ENCODE data around the gene ZER1. TPM values are rescaled to one million over a fixed set of nuclear protein-coding genes. Genes with fewer than 3 reads are reported as not detected.

ZER1 gene
- total RNA-seq, 2 donors from 2014 or later: 33.0 to 33.8 TPM

- no peak for TF ChIP-seq CTCF (conservative IDR thresholded peaks at IDR 0.05)
- Mint-ChIP-seq H3K27ac (no peak overlapping the region), H3K4me1 (no peaks in the 10 kb centered on the region), H3K9me3 (no peaks in the 10 kb centered on the region), H3K27me3 (ENCODE audit: insufficient read depth) (no peaks in the 10 kb centered on the region), H3K4me3 (no peak overlapping the region), H3K36me3 (ENCODE audit: low read depth) (peaks cover 12% of the 10 kb centered on the region)
- Histone ChIP-seq H3K27me3 (ENCODE audit: control insufficient read depth, insufficient read depth, low read length, poor library complexity, severe bottlenecking) (no peaks in the 10 kb centered on the region), H3K9me3 (ENCODE audit: control insufficient read depth, low read length) (no peaks in the 10 kb centered on the region), H3K27ac (ENCODE audit: low read depth, low read length) (no peak overlapping the region), H3K9ac (ENCODE audit: extremely low read depth, low read length, poor library complexity, severe bottlenecking) (no peak overlapping the region), H3K36me3 (ENCODE audit: control insufficient read depth, insufficient read depth, low read length) (peaks cover 31% of the 10 kb centered on the region), H3K4me3 (ENCODE audit: low read length) (no peak overlapping the region), H3K4me1 (ENCODE audit: control insufficient read depth, insufficient read depth, low read length) (no peaks in the 10 kb centered on the region)
- DNase-seq: no peak
- 93 to 98% methylated on average over 13 to 16 of the region's 16 CpGs for WGBS, 2 experiments (ENCODE audit: insufficient coverage in 1 of 2, insufficient read length in 1 of 2)
Observed at GRCh38 chr9:128753627-128754026, 18.1 kb downstream of the ZER1 start.

GRCh38 chr9:128750926-128751595, 20.7 kb downstream of the ZER1 start:
- Histone ChIP-seq H3K36me3 (ENCODE audit: control insufficient read depth, insufficient read depth, low read length) (peaks cover 31% of the 10 kb centered on the region), H3K9me3 (ENCODE audit: control insufficient read depth, low read length) (no peaks in the 10 kb centered on the region), H3K9ac (ENCODE audit: extremely low read depth, low read length, poor library complexity, severe bottlenecking) (no peak overlapping the region), H3K4me1 (ENCODE audit: control insufficient read depth, insufficient read depth, low read length) (no peaks in the 10 kb centered on the region), H3K27me3 (ENCODE audit: control insufficient read depth, insufficient read depth, low read length, poor library complexity, severe bottlenecking) (no peaks in the 10 kb centered on the region), H3K4me3 (ENCODE audit: low read length) (no peak overlapping the region), H3K27ac (ENCODE audit: low read depth, low read length) (no peak overlapping the region)
- H3K36me3 Mint-ChIP-seq (ENCODE audit: low read depth): peaks cover 15% of the 10 kb centered on the region
- no peaks in the 10 kb centered on the region for H3K4me1 Mint-ChIP-seq
- DNase-seq: no peak
- no peak overlapping the region for H3K4me3 Mint-ChIP-seq
- WGBS, 2 experiments (ENCODE audit: insufficient coverage in 1 of 2, insufficient read length in 1 of 2): 93 to 96% methylated on average over 17 to 22 of the region's 22 CpGs
- TF ChIP-seq CTCF (conservative IDR thresholded peaks at IDR 0.05): no peak
- H3K27me3 Mint-ChIP-seq (ENCODE audit: insufficient read depth): no peaks in the 10 kb centered on the region
- H3K27ac Mint-ChIP-seq: no peak overlapping the region
- H3K9me3 Mint-ChIP-seq: no peaks in the 10 kb centered on the region

GRCh38 chr9:128747241-128747640, 24.5 kb downstream of the ZER1 start:
- Mint-ChIP-seq H3K36me3 (ENCODE audit: low read depth) (peaks cover 14% of the 10 kb centered on the region), H3K4me3 (no peak overlapping the region), H3K4me1 (no peaks in the 10 kb centered on the region), H3K27ac (no peak overlapping the region), H3K27me3 (ENCODE audit: insufficient read depth) (no peaks in the 10 kb centered on the region), H3K9me3 (no peaks in the 10 kb centered on the region)
- no peaks in the 10 kb centered on the region for H3K27me3 ChIP-seq (ENCODE audit: control insufficient read depth, insufficient read depth, low read length, poor library complexity, severe bottlenecking)
- no peaks in the 10 kb centered on the region for H3K4me1 ChIP-seq (ENCODE audit: control insufficient read depth, insufficient read depth, low read length)
- H3K9me3 ChIP-seq (ENCODE audit: control insufficient read depth, low read length): no peaks in the 10 kb centered on the region
- peaks cover 20% of the 10 kb centered on the region for H3K36me3 ChIP-seq (ENCODE audit: control insufficient read depth, insufficient read depth, low read length)
- DNase-seq: no peak
- no peak overlapping the region for H3K4me3 ChIP-seq (ENCODE audit: low read length)
- WGBS, 2 experiments (ENCODE audit: insufficient coverage in 1 of 2, insufficient read length in 1 of 2): no CpG with 5 or more reads among the region's 1 CpG
- H3K27ac ChIP-seq (ENCODE audit: low read depth, low read length): no peak overlapping the region
- no peak for TF ChIP-seq CTCF (conservative IDR thresholded peaks at IDR 0.05)
- H3K9ac ChIP-seq (ENCODE audit: extremely low read depth, low read length, poor library complexity, severe bottlenecking): no peak overlapping the region

All from endodermal cell (in vitro differentiated cells).